CD4-positive, alpha-beta T cell treated with Interleukin-21 for 1 hour (primary cell): ENCODE results near the gene MAP3K6.

Source experiments
- DNase-seq: peaks from one replicate; pipeline ENCODE4 v3.0.0-alpha.2; 2020

MAP3K6 gene

DNA sequence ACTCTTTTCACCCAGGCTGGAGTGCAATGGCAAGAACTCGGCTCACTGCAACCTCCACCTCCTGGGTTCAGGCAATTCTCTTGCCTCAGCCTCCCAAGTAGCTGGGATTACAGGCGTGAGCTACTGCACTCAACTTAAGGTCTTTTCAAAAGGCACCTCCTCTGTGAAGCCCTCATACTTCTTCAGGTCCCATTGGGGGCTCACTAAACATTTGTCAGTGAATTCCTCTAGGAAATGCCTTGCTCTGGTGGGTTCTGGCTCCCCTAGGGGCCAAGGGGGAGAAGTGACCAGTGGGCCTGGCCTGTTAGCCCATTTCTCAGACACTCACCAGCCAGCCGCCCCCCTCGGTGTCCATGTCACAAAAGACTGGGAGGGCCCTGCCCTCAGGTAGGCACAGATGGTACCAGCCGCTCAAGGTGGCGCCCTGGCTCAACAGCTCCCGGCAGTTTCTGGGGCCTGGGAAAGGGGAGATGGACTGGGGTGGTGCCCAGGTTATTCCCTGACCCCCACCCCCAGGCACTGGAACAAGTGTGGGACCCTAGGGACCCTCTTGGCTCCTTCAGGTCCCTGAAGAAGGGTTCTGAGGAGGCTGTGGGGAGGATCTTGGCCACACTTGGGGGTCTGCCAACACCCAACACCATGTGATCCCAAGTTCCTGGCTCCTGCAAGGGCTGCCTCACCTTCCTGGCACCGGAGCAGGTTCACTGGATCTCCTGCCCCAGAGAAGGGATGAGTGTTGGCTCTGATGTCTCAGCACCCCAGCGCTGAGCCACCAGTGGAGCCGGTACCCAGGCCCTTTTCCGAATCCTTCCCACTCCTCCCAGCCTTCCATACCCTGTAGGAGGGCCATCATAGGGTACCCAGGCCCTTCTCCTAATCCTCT is 6.3 kb upstream of the MAP3K6 start:
- DNase-seq: no peak

DNA sequence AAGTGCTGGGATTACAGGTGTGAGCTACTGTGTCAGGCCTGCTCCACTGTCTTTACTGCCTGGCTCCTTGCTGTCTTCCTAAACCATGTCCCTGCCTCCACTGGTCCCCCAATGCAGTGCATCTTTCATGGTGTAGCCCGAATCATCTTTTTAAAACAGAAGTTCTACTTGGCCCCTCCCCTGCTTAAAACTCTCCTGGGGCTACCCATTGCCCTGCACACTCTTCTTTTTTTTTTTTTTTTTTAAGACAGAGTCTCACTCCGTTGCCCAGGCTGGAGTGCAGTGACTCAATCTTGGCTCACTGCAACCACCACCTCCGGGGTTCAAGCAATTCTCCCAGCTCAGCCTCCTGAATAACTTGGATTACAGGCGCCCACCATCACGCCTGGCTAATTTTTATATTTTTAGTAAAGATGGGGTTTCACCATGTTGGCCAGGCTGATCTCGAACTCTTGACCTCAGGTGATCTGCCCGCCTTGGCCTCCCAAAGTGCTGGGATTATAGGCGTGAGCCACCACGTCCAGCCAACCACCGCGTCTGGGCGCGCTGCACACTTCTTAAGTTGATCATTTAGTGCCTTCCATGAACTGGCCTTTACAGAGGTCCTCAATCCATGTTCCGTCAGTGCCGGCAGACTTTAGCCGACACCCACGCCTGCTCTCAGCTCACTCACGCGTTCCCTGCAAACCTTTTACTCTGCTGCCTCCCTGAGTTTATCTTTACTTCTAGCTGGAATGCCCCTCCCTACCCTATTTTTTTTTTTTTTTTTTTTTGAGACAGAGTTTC is 5.5 kb upstream of the MAP3K6 start:
- DNase-seq: no peak

DNA sequence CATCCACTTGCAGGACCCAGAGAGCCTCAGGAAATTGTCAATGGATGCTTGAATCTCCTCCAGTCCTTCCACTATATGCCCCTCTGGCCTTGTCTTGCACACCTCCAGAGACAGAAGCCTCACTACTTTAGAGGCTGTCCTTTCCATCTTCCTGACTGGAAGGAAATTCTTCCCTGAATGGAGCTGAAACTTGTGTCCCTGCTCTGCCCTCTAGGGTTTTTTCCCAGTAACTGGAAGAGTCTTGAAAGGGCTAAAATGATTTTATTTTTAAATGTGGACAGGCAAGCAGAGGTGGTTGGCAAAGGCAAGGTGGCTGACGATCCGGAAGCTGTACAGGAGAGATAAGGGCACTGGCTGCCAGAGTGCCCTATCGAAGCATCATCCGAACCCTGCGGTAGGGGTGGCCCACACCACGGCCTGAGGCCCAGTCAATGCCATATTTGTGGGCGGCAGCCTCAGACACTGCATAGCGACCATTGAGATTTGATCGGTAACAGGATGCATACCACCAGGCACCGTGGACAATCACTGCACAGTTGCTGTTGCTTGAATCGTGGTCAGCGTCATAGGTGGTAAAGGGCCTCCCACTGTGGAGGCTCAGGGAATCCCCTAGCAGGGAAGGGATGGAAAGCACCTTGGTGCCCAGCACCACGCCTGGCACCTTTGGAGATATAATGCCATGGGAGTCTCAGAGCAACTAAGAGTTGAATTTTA is 2.3 kb upstream of the MAP3K6 start:
- DNase-seq: no peak

DNA sequence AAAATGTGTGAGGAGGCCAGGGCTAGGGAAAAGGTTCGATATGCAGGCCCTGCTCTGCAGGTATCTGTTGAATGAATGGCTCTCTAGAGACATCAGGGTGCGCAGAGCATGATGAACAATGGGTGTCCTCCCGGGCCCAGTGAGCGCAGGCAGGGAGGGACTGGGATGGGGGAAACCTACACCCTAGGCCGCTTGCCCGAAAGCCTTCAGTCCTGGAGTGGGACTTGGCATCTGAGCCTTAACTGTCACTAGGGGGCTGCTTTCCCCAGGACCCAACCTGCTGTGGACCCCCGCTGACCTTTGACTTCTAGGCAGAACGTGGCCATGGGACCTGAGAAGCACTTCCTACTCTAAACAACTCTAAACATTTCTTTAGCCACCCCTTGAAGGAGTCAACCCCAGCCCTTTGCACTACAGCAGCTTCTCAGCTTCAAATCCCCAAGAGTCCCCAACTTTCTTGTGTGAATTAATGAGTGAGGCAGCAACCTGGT is 444 bp upstream of the MAP3K6 start:
- no peak for DNase-seq

- DNase-seq: peak; percentile 72
These were observed 699 bp downstream of the MAP3K6 start for GRCh38 chr1:27366113-27366410.

- DNase-seq: peak; percentile 82
These were observed 1.2 kb downstream of the MAP3K6 start for GRCh38 chr1:27365372-27366112.

- no peak for DNase-seq
These were observed 1.9 kb downstream of the MAP3K6 start for GRCh38 chr1:27364696-27365371.

DNA sequence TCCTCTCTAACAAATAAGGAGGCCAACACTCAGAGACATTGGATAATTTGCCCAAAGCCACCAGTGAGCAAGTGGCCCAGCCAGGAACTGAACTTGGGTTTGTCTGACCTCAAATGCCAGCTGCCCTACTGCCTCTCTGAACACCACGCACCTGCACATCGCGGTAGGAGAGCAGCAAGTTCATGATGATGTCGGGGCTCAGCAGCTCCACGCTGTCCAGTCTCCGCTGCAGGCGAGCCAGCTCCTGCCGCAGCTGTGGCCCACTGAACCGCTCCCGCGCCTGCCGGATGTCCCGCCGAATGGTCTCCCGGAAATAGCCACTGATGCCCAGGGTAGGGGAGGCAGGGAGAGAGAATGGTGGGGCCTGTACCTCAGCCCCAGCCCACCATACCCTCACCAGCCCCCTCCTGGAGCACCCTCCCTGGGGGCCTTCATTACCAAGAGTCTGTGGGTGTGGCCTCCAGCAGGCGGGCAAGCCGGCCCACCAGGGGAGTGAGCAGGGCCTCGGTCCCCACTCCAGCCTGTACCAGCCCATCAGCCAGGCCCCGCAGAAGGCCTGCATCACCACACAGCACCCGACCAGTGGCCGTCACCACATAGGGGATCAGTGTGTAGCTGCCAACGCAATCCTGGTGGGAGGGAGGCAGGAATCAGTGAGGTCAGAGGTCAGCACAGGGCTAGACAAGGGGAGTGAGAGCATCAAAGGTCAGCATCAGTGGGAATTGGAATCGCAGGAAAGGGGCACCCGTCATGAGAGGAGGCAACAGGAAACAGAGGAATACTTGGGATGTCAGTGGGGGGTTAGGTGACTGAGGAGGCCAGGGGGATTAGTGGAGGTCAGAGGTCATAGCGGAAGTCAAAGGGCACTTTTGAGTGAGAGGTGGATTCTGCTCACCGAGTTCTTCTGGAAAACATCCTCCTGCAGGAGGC is 2.7 kb downstream of the MAP3K6 start:
- no peak for DNase-seq

- no peak for DNase-seq
These were observed 5.2 kb downstream of the MAP3K6 start for GRCh38 chr1:27361553-27361952.

GRCh38 chr1:27361044-27361402 is 5.7 kb downstream of the MAP3K6 start:
- DNase-seq: no peak

- DNase-seq: peak; percentile 67
These were observed 6.4 kb downstream of the MAP3K6 start for GRCh38 chr1:27360159-27361043.

DNA sequence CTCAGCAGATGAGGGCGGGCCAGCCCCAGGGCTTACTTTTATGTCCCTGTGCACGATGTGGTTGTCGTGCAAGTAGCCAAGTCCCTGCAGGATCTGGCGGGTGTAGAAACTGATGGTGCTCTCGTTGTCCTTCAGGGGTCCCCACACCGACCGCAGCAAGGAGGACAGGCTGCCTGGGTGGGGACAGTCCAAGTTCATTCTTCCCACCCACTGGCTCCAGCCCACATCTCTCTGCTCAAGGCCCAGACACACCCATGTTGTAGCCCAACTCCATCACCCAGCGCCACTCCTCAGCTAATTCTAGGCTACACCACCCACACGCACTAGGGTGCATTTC is 7.0 kb downstream of the MAP3K6 start:
- no peak for DNase-seq

DNA sequence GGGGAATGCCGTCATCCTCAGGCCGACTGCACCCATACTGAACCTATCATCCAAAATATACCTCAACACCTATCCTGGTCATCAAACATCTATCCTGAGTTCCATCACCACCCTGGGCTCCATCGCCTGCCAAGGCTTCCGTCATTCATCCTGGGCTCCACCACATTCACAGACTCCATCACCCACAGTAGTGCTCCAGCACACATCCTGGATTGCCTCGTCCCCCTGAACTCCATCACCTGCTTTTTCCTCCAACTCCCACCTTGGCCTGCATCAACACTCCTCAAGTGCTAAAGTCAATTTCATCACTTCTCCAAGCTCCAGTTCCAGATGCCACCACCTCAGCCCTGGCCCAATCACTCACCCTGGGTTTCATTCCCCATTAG is 7.8 kb downstream of the MAP3K6 start:
- no peak for DNase-seq

- no peak for DNase-seq
These were observed 8.5 kb downstream of the MAP3K6 start for GRCh38 chr1:27358038-27358927.

DNA sequence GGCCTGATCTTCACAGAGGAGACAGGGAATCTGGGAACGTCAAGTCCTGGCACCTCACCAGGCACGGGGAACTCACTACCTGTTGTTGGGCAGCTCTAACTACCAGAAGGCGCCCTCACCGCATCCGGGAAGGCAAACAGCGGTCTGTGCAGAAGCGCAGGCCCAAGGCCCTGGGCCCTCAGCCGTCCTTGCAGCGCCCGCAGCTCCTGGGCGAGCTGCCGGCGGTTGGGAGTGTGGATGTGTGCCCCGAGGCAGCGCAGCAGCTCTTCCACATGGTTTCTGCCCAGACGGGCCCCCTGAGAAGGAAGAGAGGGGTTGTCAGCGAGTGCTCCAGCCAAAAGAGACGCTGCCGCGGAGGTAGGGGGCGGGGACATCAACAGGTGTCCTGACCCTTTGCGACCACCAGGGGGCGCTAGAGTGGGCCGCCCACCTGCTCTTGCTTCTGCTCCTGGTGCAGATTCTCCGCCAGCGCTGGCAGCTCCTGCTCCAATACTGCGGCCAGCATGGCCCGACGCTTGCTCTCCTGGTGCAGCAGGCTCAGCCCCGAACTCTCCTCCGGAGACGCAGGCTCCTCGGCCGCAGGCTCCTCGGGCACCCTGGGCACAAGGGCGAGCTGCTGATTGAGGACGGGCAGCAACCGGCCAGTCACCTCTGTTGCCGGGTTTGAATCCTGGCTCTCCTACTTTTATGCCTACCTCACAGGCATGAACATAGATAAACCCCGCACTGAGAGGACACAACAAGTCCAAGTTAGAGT is 9.3 kb downstream of the MAP3K6 start:
- DNase-seq: peak; percentile 85

- DNase-seq: peak; percentile 63
These were observed 10.0 kb downstream of the MAP3K6 start for GRCh38 chr1:27356619-27357280.

DNA sequence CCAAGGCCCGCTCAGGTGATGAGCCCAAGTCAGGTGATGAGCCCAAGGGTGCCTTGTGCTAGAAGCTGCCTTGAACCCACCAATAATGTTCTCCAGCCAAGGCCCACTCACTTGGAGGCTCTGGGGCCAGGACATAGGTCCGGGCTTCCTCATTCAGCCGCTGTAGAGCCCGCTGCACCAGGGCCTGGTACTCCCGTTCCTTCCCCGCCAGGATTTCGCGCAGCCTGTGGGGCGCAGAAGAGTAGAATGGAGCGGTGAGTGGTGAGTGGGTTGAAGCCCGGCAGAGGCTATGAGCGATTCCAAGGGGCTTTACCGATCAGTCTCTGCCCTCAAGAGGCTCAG is 10.5 kb downstream of the MAP3K6 start:
- no peak for DNase-seq

GRCh38 chr1:27355683-27356082 is 11.1 kb downstream of the MAP3K6 start:
- no peak for DNase-seq
